ENCODE data around the gene ELMO2.
"Not testable (repeated sequence)": the region's sequence is repeated elsewhere in the genome, so short reads cannot be mapped to it uniquely, and the experiment has no call there.

The ELMO2 gene

GRCh38 chr20:46401478-46401860 is 4.9 kb downstream of the ELMO2 start:
- no peak for DNase-seq

- peak; percentile 42 for DNase-seq
Measured at GRCh38 chr20:46400828-46401477, 5.5 kb downstream of the ELMO2 start.

- DNase-seq: no peak
Measured at GRCh38 chr20:46400253-46400652, 6.2 kb downstream of the ELMO2 start.

GRCh38 chr20:46399401-46399800 is 7.0 kb downstream of the ELMO2 start:
- DNase-seq: no peak

DNA sequence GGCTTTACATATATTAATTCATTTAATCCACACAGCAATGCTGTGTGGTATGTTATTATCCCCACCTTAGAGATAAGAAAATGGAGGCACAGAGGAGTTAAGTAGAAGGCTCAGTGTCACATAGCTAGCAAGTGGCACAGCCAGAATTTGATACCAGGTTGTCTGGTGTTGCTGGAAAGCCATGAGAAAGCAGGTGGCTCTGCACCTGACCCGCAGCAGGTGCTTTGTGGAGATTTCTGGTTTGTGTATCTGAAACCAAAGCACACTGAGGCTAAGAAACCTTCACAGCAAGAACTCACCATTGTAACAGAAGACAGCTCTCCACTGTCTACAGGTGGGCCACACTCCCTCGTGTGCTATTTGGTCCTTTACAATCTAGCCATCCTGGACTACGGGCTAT is 7.5 kb downstream of the ELMO2 start:
- DNase-seq: no peak

- no peak for DNase-seq
Measured at GRCh38 chr20:46396052-46396740, 10.2 kb downstream of the ELMO2 start.

DNA sequence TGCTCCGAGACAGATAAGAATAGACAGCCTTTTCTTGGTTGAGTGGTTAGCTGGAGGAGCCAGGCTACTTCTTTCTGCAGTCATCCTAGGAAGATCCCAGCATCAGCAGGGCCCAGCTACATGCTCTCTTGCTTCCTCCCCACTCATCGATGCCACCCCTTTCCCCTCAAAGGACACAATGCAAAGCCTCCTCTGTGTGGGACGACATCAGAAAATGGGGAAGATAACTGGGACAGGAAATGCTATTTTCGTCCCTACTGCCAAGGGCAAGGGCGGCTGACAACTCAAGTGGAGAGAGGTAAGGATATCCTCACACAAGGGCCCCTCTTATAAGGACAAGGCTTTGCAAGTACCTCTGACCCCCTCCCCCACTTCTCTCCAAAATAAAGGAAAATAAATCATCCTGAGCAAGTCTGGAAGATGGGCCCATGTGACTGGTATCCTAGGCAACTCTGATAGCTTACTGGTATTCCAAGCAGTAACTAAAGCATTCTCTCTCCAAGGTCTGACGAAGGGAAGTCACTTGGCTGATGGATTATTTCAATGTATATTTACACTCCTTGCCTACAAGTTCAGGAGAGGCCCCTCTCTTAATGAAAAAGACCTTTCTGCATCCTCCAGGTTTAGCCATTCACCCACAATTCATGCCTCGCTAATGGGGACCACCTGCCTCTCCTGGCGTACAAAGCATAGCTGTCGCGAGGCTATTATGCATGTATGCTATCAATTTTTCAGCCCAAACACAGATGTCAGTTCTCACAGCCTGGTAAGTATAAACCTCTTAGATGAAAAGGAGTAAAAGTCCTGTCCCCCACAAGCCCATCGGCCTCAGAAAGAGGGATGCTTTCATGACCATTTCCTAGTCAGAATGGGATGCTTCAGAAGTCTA is 11.3 kb downstream of the ELMO2 start:
- no peak for DNase-seq

- no peak for DNase-seq
Measured at GRCh38 chr20:46393967-46394366, 12.4 kb downstream of the ELMO2 start.

GRCh38 chr20:46388937-46389336 is 17.5 kb downstream of the ELMO2 start:
- no peak for DNase-seq

GRCh38 chr20:46388201-46388836 is 18.1 kb downstream of the ELMO2 start:
- DNase-seq: no peak

DNA sequence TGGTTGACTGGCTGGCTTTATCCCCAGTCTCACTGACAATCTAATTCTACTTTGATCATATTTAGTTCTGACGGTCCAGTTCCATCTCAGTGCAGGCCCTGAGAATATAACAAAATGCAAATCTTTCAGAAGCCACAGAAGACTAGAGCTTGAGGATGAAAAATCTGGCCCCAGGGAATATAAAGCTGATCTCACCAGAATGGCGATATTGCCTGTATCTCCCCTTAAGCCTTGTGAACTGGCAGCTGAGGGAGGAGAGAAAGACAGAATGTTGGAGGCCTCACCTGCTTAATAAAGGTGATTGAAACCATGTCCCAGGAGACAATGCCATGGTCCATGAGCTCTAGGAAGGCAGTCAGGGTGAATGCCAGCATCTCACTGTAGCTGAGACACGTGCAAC is 19.4 kb downstream of the ELMO2 start:
- not testable (repeated sequence) for DNase-seq

DNA sequence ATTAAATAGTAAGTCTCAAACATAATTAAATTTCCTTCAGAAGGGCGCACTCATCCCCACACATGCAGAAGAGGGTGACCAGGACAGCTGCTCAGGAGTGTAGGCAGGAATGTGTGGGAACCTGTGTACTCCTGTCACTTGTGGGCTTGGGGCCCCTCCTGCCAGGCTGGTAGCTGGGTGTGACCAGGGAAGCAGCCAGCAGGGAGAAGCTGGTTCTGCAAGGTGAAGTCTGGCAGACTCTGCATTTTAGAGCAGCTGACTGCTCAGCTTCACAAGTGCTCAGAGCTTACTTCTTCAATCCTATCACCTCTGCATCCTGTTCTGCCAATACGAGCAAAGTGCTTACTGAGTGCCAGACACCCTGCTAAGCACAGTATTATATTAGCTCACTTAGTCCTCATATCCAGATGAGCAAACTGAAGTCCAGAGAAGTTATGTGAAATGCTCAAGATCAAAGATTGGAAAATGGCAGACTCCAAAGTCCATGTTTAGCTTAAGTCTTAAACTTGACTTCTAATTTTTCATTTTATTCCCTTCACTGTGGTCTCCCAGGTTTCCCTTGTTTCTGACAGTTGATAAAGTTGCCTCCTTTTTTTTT is 27.9 kb downstream of the ELMO2 start:
- DNase-seq: no peak

GRCh38 chr20:46377518-46377917 is 28.9 kb downstream of the ELMO2 start:
- no peak for DNase-seq

DNA sequence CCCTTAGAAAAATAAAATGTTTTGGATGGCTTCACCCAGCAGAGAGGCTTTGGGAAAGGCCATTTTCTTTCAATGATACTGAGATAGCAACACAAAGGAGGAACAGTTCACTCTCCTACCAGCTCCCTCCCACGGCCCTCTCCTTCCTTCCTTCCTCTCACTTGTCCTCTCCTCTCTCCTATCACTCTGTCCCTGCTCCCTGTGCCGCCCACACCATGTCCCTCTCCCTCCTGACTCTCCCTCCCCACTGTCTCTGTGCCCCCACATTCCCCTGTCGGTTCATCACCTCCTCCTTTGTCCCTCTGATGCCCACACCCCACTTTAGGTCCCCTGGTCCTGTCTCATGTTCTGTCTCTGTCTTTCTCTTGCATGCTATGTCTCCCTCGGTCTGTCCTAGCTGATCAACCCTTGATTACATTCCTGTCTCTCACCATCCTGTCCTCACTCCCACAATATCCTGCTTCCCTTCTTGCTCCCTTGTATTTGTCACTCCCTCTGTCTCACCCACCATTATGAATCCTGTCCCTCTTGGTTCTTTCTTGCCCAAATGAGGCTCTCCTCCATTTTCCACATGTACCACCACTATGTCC is 30.1 kb downstream of the ELMO2 start:
- no peak for DNase-seq

- DNase-seq: no peak
Measured at GRCh38 chr20:46375771-46376170, 30.6 kb downstream of the ELMO2 start.

DNA sequence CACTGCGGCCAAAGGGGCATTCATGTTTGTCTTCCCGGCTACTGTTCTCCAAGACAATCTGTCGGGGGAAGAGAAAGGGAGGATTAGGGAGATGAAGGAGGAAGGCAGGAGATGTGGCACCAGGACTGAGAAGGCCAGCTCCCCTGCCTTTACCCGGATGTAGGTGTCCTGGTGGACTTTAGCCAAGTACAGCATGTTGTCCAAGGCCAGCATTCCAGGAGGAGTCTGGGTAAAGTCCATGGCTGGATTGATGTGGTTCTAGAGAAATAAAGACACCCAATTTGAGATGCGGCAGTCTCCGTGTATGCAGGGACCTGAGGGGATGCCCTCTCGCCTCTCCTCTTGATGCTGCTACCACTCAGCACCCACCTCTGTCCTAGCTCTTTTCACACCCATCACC is 32.0 kb downstream of the ELMO2 start:
- DNase-seq: no peak

DNA sequence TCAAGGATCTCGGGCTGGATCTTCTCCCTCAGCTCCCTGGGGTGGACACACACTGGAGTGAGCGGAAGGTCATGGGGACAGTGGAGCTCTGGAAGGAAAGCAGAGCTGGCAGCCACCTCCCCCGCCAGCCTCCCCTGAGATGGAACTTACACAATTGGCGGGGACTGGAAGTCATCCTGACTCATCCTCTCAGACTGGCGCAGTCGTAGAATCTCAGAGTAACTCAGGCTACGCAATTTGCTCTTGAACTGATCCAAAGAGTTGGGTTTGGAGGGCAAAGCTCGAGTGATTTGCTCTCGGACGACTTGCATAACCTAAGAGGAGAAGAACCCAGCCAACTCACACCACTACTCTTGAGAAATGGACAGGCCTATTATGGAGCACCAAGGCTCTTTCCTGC is 34.8 kb downstream of the ELMO2 start:
- DNase-seq: no peak

GRCh38 chr20:46368902-46369268 is 37.5 kb downstream of the ELMO2 start:
- DNase-seq: no peak

- DNase-seq: no peak
Measured at GRCh38 chr20:46367967-46368901, 38.2 kb downstream of the ELMO2 start.

DNA sequence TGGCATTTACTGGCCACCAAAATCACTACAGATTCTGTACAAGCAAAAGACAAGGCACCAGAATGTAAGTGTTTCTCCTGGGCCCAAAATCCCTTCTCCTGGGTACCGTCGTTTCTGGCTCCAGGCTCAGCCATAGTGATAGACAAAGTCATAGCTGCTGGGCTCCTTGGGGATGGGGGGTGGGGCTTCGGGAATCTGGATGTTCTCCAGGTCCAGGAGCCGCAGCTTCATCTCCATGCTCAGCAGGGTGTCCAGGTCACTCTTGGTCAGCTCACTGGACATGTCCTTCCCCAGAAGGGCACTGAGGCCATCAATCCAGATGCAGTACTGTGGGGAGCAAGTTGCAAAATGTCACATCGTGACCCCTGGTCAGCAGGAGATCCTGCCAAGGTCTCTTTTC is 39.2 kb downstream of the ELMO2 start:
- DNase-seq: no peak

DNA sequence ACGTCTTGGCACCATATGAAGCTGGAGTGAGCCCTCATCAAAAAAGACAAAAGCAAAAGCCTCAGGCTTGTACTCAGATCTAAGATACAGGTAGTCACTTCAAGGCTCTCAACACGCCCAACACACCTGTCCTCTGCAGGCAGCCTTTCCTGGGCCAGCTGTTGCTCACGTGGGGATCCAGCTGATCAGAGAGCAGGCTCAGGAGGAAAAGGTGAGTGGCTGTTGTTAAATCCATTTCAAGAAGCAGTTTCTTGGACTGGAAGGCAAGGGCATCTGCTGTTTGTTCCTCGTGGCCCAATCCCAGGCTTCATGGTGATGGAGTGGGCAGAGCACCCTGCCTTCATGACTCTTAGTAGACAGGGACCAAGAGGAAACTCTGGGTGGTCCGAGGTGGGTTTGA is 39.6 kb downstream of the ELMO2 start:
- DNase-seq: no peak
